Endometrium (tissue), 2 donors: ENCODE measurements around the gene ECM1.

ENCODE experiments used
- FAIRE-seq: peaks from 2 replicates; lab custom pipeline; 2012; peaks lifted over from hg19 to GRCh38; lab: Jason Lieb, UNC
- donor health status: control.
- donor health status: control.

ECM1 gene

GRCh38 chr1:150545486-150546032 is 37.6 kb downstream of the ECM1 start:
- FAIRE-seq, result no peak

GRCh38 chr1:150546294-150546937 is 38.5 kb downstream of the ECM1 start:
- no peak for FAIRE-seq

GRCh38 chr1:150548324-150548631 is 40.4 kb downstream of the ECM1 start:
- no peak for FAIRE-seq

- no peak for FAIRE-seq
Observed at GRCh38 chr1:150548632-150549495, 41.0 kb downstream of the ECM1 start, which contains the start of gene ADAMTSL4. Gene ADAMTSL4 (plus strand): TSS chr1:150549408. CDS start chr1:150552289, 2,881 bp downstream.

DNA sequence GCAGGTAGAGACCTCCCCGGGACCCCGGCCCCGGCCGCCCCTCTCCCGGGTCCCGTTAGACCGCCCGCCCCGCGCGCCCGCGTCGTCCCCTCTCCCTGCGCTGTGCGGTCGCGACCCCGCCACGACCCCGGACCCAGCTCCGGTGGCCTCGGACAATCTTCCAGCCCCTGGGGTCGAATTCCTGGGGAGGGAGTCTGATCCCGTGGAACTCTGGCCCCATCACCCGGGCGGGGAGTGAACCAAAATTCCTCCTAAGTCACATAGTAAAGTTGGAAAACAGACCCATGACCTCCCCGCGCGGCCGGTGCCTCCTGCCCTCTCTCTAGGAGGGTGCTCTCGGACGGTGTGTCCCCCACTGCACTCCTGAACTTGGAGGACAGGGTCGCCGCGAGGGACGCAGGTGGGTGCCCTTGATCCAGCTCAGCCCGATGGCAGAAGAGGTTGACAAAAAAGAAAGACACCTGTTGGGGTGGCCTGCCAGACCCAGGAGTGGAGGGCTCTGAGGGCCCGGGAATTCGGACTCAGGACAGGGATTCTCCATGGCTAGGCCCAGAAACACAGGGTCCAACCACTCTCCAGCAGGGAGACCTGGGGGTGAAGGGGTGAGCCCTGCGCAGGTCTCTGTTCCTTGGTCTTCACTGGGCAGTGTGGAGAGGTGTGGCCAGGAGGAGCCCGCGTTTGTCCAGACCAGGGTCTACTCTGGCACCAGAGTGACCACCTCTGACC is 41.8 kb downstream of the ECM1 start:
- no peak for FAIRE-seq

DNA sequence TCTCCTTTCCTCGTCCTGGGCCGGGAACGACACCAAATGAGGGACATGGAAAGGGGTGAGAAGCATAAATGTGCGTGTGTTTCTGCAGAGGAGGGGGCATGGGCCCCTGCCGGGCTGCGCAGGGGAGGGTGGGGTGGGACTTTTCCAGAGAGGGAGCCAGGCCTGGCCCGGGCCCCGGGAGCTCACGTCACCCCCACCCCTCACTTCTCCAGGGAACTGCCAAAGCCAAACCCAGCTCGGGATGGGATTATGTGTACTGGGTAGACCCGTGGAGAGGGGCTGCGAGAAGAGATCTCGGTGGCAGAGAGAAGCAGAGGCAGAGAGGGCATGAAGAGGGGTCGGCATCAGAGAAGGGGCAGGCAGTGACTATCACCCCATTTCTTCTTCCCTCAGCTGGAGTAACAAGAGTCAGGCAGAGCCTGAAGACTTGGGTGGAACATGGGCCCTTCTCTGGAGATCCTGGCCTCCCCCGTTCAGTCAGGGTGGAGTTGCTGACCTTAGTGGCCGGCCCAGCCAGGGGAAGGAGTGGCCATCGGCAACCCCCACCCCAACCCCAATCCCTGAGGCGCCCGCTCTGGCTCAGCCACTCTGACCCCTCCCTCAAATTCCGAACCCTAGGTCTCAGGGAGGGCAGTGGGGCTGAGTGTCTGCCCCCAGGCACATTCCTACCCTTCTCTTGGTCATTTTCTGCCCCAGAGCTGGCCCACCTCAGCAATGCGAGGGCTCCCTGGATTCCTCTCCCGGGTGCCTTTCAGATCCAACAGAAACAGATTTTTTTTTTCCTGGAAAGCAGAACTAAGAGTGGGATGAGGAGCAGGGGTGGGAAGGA is 42.5 kb downstream of the ECM1 start:
- no peak for FAIRE-seq

GRCh38 chr1:150551051-150551783 is 43.3 kb downstream of the ECM1 start:
- FAIRE-seq, result no peak

- no peak for FAIRE-seq
Observed at GRCh38 chr1:150551784-150552127, 43.8 kb downstream of the ECM1 start.

DNA sequence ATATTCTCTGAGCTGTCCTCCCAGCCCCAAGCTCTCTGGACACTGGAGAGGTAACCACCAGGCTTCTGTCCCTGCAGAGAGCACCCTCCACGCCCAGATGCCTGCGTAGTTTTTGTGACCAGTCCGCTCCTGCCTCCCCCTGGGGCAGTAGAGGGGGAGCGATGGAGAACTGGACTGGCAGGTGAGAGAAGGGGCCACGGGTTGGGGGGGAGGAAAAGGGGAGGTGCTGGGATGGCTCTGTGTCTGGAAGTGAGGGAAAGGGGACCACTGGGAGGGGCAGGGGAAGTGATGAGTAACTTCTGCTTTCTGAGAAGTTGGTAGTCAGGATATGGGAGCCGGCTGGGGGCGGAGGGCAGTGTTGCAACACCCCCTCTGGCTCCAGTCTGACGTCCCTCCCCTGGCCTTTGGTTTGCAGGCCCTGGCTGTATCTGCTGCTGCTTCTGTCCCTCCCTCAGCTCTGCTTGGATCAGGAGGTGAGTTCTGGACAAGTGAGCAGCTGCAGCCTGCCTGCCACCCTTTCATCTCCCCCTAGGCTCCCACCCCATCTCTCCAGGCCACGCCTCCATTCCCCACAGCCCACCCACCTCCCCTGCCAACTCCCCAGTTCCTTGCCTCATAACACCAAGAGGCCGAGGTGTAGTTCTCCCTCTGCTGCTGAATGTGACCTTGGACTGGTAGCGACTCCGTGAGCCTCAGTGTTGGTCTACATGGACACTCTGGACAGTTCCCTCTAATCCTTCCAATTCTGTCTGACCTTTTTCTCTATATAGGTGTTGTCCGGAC is 44.4 kb downstream of the ECM1 start:
- no peak for FAIRE-seq

GRCh38 chr1:150552911-150553289 is 45.0 kb downstream of the ECM1 start:
- no peak for FAIRE-seq

DNA sequence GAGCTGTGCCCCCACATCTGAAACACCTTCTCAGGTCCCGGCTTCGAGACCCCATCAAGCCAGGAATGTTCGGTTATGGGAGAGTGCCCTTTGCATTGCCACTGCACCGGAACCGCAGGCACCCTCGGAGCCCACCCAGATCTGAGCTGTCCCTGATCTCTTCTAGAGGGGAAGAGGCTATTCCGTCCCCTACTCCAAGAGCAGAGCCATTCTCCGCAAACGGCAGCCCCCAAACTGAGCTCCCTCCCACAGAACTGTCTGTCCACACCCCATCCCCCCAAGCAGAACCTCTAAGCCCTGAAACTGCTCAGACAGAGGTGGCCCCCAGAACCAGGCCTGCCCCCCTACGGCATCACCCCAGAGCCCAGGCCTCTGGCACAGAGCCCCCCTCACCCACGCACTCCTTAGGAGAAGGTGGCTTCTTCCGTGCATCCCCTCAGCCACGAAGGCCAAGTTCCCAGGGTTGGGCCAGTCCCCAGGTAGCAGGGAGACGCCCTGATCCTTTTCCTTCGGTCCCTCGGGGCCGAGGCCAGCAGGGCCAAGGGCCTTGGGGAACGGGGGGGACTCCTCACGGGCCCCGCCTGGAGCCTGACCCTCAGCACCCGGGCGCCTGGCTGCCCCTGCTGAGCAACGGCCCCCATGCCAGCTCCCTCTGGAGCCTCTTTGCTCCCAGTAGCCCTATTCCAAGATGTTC is 45.6 kb downstream of the ECM1 start:
- FAIRE-seq, result no peak

- FAIRE-seq, result no peak
Observed at GRCh38 chr1:150554086-150554452, 46.2 kb downstream of the ECM1 start.

DNA sequence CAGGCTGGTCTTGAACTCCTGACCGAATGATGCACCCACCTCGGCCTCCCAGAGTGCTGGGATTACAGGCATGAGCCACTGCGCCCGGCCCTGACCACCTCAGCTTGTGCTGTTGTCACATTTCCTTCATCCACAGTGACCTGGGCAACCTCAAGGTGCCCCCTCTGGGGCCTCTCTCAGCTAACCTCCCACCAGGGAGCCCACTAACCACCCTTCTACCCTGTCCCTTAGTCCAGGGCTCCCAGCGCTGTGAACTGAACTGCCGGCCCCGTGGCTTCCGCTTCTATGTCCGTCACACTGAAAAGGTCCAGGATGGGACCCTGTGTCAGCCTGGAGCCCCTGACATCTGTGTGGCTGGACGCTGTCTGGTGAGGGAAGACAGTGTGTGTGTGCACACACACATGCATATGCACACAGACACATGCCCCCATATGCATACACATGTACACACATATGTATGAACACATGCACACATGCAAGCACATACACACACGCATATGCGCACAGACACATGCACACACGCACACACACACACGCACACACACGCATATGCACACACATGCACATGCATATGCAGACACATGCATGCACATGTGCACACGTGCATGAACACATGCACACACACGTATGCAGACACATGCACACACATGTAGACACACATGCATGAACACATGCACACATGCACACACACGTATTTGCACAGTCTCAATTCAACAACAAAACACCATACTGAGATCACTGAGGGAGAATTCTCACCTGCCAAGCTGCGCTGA is 47.5 kb downstream of the ECM1 start:
- FAIRE-seq, result no peak

DNA sequence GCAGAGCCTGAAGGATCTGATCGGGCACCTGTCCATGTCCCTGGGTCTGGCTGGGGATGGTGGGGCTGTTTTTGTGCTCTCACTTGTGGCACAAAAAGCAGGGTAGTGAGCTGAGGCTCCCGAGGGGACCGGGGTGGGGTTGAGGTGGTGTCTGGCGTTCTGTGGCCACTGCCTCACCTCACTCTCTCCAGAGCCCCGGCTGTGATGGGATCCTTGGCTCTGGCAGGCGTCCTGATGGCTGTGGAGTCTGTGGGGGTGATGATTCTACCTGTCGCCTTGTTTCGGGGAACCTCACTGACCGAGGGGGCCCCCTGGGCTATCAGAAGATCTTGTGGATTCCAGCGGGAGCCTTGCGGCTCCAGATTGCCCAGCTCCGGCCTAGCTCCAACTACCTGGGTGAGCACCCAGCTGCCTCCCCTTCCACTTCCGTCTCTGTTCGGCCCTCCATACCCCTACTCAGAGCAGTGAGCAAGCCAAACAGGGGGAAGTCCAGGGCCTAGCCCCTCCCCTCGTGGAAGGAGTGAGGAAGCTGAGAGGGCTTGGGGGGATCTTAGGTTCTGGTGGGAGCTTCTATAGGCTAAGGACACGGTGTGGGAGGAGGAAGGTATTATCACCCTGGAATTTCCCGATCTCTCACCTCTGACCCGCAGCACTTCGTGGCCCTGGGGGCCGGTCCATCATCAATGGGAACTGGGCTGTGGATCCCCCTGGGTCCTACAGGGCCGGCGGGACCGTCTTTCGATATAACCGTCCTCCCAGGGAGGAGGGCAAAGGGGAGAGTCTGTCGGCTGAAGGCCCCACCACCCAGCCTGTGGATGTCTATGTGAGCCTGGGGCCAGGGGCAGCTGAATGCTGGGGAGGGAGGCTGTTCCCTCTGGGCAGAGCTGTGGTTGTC is 48.3 kb downstream of the ECM1 start:
- FAIRE-seq, result no peak

DNA sequence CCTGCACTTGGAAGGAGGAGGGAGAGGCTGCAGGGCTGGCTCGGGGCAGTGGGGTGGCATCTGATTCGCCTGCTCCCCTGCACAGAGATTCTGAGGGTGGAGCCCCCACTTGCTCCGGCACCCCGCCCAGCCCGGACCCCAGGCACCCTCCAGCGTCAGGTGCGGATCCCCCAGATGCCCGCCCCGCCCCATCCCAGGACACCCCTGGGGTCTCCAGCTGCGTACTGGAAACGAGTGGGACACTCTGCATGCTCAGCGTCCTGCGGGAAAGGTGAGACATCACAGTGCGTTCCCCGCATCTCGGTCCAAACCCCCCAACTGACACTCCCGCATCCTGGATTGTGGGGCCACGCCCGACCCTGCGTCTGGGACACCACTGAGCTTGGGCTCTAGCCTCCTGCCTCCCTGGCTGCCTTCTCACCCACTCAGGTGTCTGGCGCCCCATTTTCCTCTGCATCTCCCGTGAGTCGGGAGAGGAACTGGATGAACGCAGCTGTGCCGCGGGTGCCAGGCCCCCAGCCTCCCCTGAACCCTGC is 49.2 kb downstream of the ECM1 start:
- FAIRE-seq, result no peak

GRCh38 chr1:150557813-150558212 is 49.9 kb downstream of the ECM1 start:
- no peak for FAIRE-seq

- no peak for FAIRE-seq
Observed at GRCh38 chr1:150558303-150558704, 50.4 kb downstream of the ECM1 start.
